HepG2 (cell line): ENCODE results near the gene NEGR1. TPM values are rescaled to one million over a fixed set of nuclear protein-coding genes. Genes with fewer than 3 reads are reported as not detected.

ENCODE experiments used
- ATAC-seq: fragments of 200-7000 bp; cut with Tn5 transposase; 3 replicates; pipeline ENCODE4 v1.9.1; 2020; ENCODE audit warnings: mild to moderate bottlenecking, moderate library complexity
- BruUV-seq: library from RNA; stranded (reverse); fragments of 400-500 nt; replicated peaks from 2 replicates; lab custom pipeline; 2021; lab: Mats Ljungman, UMichigan
- CTCF ChIA-PET: fragments of 300-600 bp; formaldehyde crosslinking; extraction: SDS; loops from one replicate; lab custom pipeline; 2021; ENCODE audit warnings: low total read pairs, inconsistent platforms, low intra/inter-chr PET ratio; lab: Yijun Ruan, JAX
- POLR2A ChIA-PET: fragments of 350-600 bp; sonication (Branson Sonifier 250); formaldehyde crosslinking; loops from one replicate; lab custom pipeline; 2020; ENCODE audit warnings: antibody characterized with exemption, inconsistent platforms; lab: Yijun Ruan, JAX
- DNase-seq: peaks from one replicate; pipeline ENCODE4 v3.0.0-alpha.2; 2015; ENCODE audit warnings: low spot score
- FAIRE-seq: peaks from 3 replicates; lab custom pipeline; 2011; peaks lifted over from hg19 to GRCh38; lab: Jason Lieb, UNC
- H2AFZ ChIP-seq: one replicate; pipeline ENCODE4 v1.6.1; 2011; ENCODE audit warnings: low read length, inconsistent platforms
- H3K27ac ChIP-seq: fragments of 300-600 bp; 3 replicates; pipeline ENCODE4 v1.8.0; 2011; ENCODE audit warnings: mixed run types, mild to moderate bottlenecking, mixed read lengths, low read length, inconsistent platforms; ENCODE audit not compliant: insufficient read depth; ENCODE audit errors: extremely low read length
- H3K27me3 ChIP-seq, 2 experiments: fragments of 200-600 bp in 1 of 2; 2 replicates in 1 of 2; 3 replicates in 1 of 2; pipeline versions ENCODE4 v1.6.0 to v1.8.0; 2011; ENCODE audit warnings: low read length in 2 of 2, mild to moderate bottlenecking in 2 of 2, moderate library complexity in 2 of 2, inconsistent platforms in 1 of 2; ENCODE audit not compliant: insufficient read depth in 2 of 2, control insufficient read depth in 1 of 2
- H3K36me3 ChIP-seq, 2 experiments: fragments of 200-600 bp in 1 of 2; replicated peaks in 1 of 2; 2 replicates in 1 of 2; 3 replicates in 1 of 2; pipeline versions ENCODE4 v1.5.1 to v1.8.0; 2011; ENCODE audit warnings: low read length in 2 of 2, inconsistent platforms in 1 of 2; ENCODE audit not compliant: insufficient read depth in 2 of 2, control insufficient read depth in 1 of 2
- H3K4me1 ChIP-seq: 2 replicates; pipeline ENCODE4 v1.5.1; 2012; ENCODE audit warnings: low read length, inconsistent platforms; ENCODE audit not compliant: insufficient read depth
- H3K4me2 ChIP-seq: 2 replicates; pipeline ENCODE4 v1.6.0; 2011; ENCODE audit warnings: low read depth, low read length, inconsistent platforms
- H3K4me3 ChIP-seq, 3 experiments: fragments of 200-600 bp in 1 of 3; sonication (generic), shearing (Covaris generic) in 1 of 3; replicated peaks in 1 of 3; 2 replicates each; pipeline ENCODE4 v1.5.1; 2011 to 2016; ENCODE audit warnings: low read length in 3 of 3, inconsistent platforms in 2 of 3, low read depth in 2 of 3, mild to moderate bottlenecking in 2 of 3, control low read depth in 1 of 3, mixed read lengths in 1 of 3; ENCODE audit not compliant: insufficient read depth in 1 of 3
- H3K79me2 ChIP-seq: one replicate; pipeline ENCODE4 v1.6.1; 2011; ENCODE audit warnings: low read length, inconsistent platforms; ENCODE audit not compliant: insufficient read depth
- H3K9ac ChIP-seq: 2 replicates; pipeline ENCODE4 v1.6.0; 2011; ENCODE audit warnings: mild to moderate bottlenecking, low read depth, low read length, inconsistent platforms; ENCODE audit not compliant: insufficient read depth
- H3K9me3 ChIP-seq: 2 replicates; pipeline ENCODE4 v1.5.1; 2012; ENCODE audit warnings: mild to moderate bottlenecking, low read length
- H4K20me1 ChIP-seq: 2 replicates; pipeline ENCODE4 v1.6.0; 2011; ENCODE audit warnings: inconsistent platforms, mild to moderate bottlenecking, low read length, moderate library complexity; ENCODE audit not compliant: insufficient read depth
- NFATC3 ChIP-seq: sonication (generic); formaldehyde crosslinking; IDR thresholded peaks from 2 replicates; pipeline ENCODE4 v1.5.1; 2020; ENCODE audit warnings: mild to moderate bottlenecking, missing genetic modification reagents
- ZNF546 ChIP-seq: sonication (generic); formaldehyde crosslinking; conservative IDR thresholded peaks from 2 replicates; pipeline ENCODE4 v1.8.1; 2023; ENCODE audit warnings: mild to moderate bottlenecking, missing genetic modification reagents
- ZNF547 ChIP-seq: sonication (generic); formaldehyde crosslinking; IDR thresholded peaks from 2 replicates; pipeline ENCODE4 v1.5.1; 2020; ENCODE audit warnings: mild to moderate bottlenecking, missing genetic modification reagents
- WGBS: methylation state at CpG from one replicate; pipeline ENCODE4 v1.1.6; 2017; ENCODE audit warnings: low lambda C conversion rate; 5-methylcytosine and 5-hydroxymethylcytosine counted together
- in situ Hi-C: cut with HindIII; loops from 2 replicates; pipeline ENCODE4 v1.10.0; 2017; ENCODE audit warnings: low pct_unique_long_range_greater_than_20kb; ENCODE audit not compliant: extremely low pct_ligation_motif_present
- intact Hi-C: fragments of 100-400 bp; cut with micrococcal nuclease; formaldehyde crosslinking; loops from one replicate; pipeline ENCODE4 v1.10.0; 2022; ENCODE audit not compliant: unreplicated experiment
- polyA plus RNA-seq, 8 experiments: library from polyadenylated mRNA; depleted of rRNA in 3 of 8; stranded (reverse) in 7 of 8; unstranded in 1 of 8; fragments of >200 nt; fragmentation: Illumina TruSeq in 4 of 8; extraction: Trizol in 4 of 8; gene quantifications; 2 replicates each; pipeline versions ENCODE4 v1.2.1 to v1.2.3, GENCODE V29; 2011 to 2016; ENCODE audit warnings: low read depth in 4 of 8, missing spikeins in 1 of 8, mixed read lengths in 1 of 8; ENCODE audit not compliant: insufficient read depth in 1 of 8
- total RNA-seq, 5 experiments: library from RNA; depleted of rRNA; stranded (reverse); fragments of >200 nt; fragmentation: Illumina TruSeq; extraction: Trizol; gene quantifications; 2 replicates each; pipeline ENCODE4 v1.2.3, GENCODE V29; 2016; ENCODE audit warnings: low read depth in 1 of 5
- TF ChIP-seq, protein P1 (sequence below): sonication (generic); formaldehyde crosslinking; IDR thresholded peaks from 2 replicates; pipeline ENCODE4 v1.9.0; 2021; ENCODE audit warnings: missing genetic modification reagents, mild to moderate bottlenecking, borderline replicate concordance
- TF ChIP-seq, protein P2 (sequence below): sonication (generic); formaldehyde crosslinking; IDR thresholded peaks from 2 replicates; pipeline ENCODE4 v1.5.0; 2020; ENCODE audit warnings: mild to moderate bottlenecking, missing genetic modification reagents

The NEGR1 gene
- total and polyA plus RNA-seq, 2 of the 13 experiments (the other 11 are each of a cell fraction or from before 2014, with no cell fraction given), result not detected

DNA sequence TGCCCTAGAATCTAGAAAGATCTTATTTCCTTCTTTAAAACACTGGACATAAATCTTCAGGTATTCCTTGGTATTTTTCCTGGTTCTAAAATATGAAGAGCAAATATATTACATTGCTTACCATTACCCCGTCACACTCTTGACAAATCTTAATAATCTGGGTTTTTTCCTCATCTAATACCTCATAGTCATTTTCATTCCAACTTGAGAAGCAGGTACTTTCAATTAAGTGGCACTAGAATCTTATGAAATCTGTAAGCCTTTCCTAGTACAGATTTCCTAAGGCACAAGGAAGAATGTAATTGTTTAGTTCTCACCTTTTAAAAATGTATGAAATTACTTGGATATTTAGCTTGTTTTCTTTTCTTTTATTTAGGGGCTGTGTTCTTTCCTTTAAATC lies 720.0 kb downstream of the NEGR1 start:
- no peak for DNase-seq
- Histone ChIP-seq H3K4me2 (no peak overlapping the region), H3K36me3 (no peaks in the 10 kb centered on the region), H2AFZ (no peak overlapping the region), H3K27me3 (no peaks in the 10 kb centered on the region; a peak in 1 of 5 replicates), H3K4me1 (no peaks in the 10 kb centered on the region), H3K9me3 (no peaks in the 10 kb centered on the region; the same call in 1 of the 2 replicates), H4K20me1 (no peaks in the 10 kb centered on the region), H3K79me2 (no peaks in the 10 kb centered on the region), H3K9ac (no peak overlapping the region), H3K27ac (no peak overlapping the region), H3K4me3 (no peak overlapping the region)
- no peak for TF ChIP-seq NFATC3
- no TSS peak for BruUV-seq
- ChIA-PET CTCF (no interaction called here), POLR2A (no interaction called here)
- FAIRE-seq, result no peak
- ATAC-seq, result no peak
- in situ Hi-C loops (no loop called here), intact Hi-C loops (no loop called here)
- 3% methylated on average over 1 of the region's 1 CpG for WGBS

DNA sequence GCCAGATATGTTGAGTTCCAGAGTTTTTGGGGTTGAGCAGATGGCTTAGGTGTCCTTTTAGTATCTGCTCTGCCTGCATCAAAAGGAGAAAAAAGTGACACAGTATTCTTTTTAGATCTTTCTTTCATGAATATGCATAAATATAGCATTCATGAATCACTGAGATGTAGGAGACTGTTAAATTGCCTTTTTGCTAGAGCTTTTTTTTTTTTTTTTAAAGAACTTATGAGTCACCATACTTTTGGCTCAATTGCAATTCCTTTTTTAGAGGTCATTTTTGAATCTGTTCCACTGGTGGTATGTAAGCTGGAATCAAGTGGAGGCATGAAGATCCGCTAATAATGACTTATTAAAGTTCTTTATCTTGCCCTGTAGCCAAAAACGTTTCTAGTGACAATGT lies 720.6 kb downstream of the NEGR1 start:
- no peak overlapping the region for H3K4me2 ChIP-seq
- DNase-seq (no peak), FAIRE-seq (no peak)
- intact Hi-C loops, result no loop called here
- H4K20me1 ChIP-seq, result no peaks in the 10 kb centered on the region
- H3K9ac ChIP-seq, result no peak overlapping the region
- TF ChIP-seq, protein P1, sequence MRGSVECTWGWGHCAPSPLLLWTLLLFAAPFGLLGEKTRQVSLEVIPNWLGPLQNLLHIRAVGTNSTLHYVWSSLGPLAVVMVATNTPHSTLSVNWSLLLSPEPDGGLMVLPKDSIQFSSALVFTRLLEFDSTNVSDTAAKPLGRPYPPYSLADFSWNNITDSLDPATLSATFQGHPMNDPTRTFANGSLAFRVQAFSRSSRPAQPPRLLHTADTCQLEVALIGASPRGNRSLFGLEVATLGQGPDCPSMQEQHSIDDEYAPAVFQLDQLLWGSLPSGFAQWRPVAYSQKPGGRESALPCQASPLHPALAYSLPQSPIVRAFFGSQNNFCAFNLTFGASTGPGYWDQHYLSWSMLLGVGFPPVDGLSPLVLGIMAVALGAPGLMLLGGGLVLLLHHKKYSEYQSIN, result no peak
- TF ChIP-seq, protein P2, sequence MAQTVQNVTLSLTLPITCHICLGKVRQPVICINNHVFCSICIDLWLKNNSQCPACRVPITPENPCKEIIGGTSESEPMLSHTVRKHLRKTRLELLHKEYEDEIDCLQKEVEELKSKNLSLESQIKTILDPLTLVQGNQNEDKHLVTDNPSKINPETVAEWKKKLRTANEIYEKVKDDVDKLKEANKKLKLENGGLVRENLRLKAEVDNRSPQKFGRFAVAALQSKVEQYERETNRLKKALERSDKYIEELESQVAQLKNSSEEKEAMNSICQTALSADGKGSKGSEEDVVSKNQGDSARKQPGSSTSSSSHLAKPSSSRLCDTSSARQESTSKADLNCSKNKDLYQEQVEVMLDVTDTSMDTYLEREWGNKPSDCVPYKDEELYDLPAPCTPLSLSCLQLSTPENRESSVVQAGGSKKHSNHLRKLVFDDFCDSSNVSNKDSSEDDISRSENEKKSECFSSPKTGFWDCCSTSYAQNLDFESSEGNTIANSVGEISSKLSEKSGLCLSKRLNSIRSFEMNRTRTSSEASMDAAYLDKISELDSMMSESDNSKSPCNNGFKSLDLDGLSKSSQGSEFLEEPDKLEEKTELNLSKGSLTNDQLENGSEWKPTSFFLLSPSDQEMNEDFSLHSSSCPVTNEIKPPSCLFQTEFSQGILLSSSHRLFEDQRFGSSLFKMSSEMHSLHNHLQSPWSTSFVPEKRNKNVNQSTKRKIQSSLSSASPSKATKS (CRISPR knock-in tag), result no peak
- no peak for TF ChIP-seq ZNF547 (CRISPR knock-in tag)
- no peak for TF ChIP-seq ZNF546
- TF ChIP-seq, all 625 proteins: peak for 0
- H3K79me2 ChIP-seq, result no peaks in the 10 kb centered on the region
- no peak overlapping the region for H3K27ac ChIP-seq
- H3K4me1 ChIP-seq, result no peaks in the 10 kb centered on the region
- H3K36me3 ChIP-seq, result no peaks in the 10 kb centered on the region
- no peaks in the 10 kb centered on the region; a peak in 1 of 5 replicates for H3K27me3 ChIP-seq
- in situ Hi-C loops, result no loop called here
- H3K9me3 ChIP-seq, result no peaks in the 10 kb centered on the region; the same call in 1 of the 2 replicates
- H2AFZ ChIP-seq, result no peak overlapping the region
- 0% methylated on average over 2 of the region's 2 CpGs for WGBS
- ChIA-PET POLR2A (no interaction called here), CTCF (no interaction called here)
- no peak for ATAC-seq
- BruUV-seq, result no TSS peak
- no peak overlapping the region for H3K4me3 ChIP-seq
